CD4-positive, alpha-beta T cell treated with Interferon alpha-2 for 1 hour (primary cell): ENCODE results near the gene DARS1.

Experiments used
- DNase-seq, 2 donors: peaks; one replicate each; pipeline ENCODE4 v3.0.0-alpha.2; 2020 to 2022

Gene DARS1

DNA sequence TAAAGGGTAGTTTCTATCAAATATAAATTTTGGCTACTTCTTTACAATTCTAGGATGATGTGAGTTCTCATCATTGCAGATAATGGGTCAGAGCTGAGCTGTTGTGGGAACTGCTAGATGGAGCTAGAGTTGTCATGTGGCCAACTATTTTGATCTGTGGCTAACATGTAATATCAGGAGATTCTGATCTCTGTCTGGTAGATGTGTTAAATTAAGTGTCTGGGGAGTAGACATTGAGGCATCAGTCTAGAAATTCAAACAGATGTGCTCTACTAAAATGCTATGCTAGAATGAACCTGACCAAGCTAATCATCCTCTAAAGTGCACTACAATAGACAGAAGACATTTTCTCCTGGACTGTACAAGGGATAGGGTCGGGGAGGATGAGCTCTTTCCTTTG, 30.3 kb upstream of the DARS1 start:
- no peak for DNase-seq

GRCh38 chr2:136014411-136014810, 29.0 kb upstream of the DARS1 start:
- DNase-seq: no peak

DNA sequence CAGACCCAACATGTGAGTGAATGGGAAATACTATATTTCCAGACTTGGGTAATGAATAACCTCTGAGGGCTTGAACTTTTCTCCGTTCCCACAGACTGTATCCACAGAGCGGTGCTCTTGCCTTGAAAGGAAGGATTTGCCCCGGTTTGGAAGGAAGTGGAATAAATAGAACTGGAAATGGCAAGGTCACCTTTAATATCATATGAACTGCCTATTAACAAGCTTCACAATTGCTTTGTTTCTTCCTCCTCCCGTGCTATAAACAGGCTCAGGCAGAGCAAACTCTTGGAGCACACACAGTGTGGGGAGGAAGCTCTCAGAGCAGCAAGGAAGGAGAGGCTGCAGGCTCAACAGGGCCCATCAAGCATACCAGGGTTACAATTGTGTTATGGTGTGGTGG, 28.5 kb upstream of the DARS1 start:
- DNase-seq: no peak

DNA sequence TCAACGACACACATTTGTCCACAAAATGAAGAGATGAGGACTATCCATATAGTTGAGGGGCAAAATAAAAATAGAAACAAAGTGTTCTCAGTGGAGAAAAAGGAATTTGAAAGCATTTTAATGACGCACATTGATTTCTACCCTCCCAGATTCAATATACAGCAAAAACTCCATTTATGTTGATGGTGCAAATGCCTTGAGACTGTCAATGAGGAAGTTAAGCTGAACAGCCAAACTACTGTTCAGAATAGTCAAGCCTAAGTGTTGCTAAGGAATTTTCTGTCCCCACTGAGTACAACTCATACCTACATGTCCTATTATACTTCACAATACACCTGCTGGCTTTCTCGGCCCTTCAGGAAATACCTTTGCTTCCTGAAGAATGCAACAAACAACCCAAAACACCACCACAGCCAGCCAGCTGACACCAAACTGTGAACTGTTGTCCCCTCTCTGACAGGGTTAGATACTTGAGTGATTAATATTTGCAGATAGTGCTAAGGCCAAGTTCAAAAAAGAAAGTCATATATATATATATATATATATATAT, 27.8 kb upstream of the DARS1 start:
- no peak for DNase-seq

DNA sequence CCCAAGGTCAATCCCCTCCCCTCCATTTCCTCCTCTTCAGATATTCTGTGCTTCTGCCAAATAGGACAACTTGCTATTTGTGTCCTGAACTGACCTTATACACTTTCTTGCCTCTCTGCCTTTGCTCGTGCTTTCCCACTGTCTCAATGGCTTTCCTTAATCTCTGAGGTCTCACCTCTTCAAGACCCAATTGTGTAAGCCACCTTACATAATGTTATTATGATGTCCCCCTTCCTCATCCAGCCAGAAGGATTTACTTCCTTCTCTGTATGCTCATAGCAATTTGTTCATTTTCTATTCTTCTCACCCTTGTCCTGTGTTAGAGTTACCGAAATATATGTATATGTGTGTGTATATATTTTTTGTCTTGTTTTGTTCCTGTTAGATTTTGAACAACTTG, 26.9 kb upstream of the DARS1 start:
- DNase-seq: no peak

- DNase-seq: no peak
Measured at GRCh38 chr2:136010126-136010525, 24.7 kb upstream of the DARS1 start.

DNA sequence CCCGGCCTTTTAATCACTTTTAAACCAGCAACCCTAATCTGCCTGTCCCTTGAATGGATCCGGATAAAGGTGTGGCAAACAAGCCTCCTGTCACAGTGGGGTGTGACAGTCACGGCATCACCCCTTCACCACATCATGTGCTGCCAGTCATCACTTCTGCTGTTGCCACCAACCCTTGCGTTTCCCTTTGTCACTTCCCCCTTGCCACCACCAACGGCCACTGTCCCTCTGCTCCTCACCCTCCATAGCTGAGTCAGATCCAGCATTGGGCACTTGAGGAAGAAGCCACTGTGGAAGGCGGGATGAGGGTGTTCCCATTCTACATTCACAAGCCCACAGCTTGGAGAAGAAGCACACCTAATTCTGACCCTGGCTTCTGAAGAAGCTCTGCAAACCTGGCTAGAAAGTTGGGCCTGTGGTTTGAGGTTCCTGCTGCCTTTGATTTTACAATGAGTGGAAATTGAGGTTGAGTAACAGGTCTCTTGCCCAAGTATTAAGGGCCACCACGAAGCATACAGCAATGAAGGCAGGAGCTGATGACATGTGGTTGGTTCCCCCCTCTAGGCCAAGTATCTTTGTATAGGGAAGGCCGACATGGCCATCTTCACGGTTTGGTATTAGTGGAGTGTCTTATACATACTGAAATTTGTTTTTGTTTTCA, 22.9 kb upstream of the DARS1 start:
- DNase-seq: peak; percentile 77 to 82

GRCh38 chr2:136006658-136007057, 21.2 kb upstream of the DARS1 start:
- DNase-seq: no peak

DNA sequence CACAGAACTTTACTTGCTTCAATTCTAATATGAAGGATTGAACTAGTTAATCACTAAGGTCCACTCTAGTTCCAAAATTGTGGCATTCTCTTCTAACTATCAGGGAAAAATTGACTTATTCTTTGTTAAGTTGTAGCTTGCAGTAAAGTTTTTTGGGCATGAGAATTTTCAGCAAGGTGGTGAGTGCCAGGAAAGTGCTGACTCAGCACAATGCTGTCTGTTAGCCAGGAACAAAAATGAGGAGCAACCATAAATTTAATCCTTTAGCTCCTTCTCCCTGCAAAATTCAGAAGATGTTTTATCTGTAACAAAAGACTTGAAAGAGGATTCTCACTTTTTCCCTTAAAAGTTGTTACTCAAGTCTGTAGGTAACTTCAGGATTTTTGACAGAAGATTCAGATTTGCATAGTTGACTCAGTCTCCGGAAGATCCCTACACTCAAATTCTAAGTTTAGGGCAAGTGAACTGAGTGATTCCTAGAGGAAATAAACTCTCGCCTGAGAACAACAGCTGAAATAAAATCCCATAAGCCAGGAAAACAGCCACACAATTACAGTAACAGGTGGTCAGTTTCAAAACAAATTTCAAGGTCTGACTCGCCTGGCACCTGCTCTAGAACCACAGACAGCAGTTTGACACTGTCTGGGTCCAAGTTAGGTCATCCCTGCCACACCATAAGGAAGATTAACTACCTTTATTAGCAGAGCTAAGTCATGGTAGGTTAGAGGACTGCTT, 20.2 kb upstream of the DARS1 start:
- DNase-seq: no peak

DNA sequence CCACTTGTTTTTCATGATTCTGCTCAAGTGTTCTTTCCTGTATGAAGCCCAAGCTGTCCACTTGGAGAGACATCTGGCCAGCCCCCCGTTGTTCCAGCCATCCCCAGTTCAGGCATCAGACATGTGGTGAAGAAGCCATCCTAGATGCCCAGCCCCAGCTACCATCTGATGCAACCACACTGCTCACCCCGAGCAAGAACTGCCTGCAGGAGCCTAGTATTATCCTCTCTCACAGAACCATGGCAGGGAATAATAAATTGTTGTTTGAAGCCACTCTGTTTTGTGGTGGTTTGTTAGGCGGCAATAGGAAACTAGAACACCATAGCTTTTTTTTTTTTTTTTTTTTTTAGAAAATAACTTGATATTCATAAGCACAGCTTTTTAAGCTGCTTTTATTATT, 19.5 kb upstream of the DARS1 start:
- DNase-seq: no peak

DNA sequence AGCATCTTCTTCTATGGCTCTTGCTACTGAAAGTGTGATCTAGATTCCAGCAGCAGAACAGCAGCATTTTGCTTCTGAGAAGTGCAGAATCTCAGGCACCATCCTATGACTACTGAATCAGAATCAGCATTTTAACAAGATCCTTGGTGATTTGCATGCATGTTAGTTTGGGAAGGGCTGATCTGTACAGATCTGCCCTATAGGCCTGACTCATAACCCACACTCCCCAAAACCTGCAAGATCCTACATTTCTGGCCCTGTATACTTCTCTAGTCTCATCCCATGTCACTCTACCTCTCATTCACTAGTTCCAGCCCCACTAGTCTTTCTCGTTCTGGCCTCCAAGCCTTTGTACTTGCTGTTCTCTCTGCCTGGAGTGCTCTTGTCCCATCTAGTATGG, 15.7 kb upstream of the DARS1 start:
- DNase-seq: no peak

DNA sequence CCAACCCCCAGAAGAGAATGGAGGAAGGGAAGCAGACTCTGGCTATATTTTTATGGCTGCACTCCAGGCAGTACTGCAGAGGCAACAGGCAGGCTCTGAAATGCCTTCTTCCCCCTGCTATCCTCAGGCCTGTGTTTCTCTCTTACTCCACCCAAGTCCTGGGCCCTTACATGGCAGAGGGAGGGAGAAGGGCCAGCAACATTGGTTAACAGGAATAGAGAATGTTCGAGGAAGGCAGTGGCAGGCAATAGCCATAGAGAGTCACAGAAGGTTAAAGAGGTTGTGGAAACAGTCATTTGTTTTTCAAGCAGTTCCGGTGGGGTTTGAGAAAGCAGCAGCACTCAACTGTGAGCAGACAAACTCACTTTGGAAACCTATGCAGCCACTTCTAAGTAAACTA, 15.1 kb upstream of the DARS1 start:
- DNase-seq: no peak

GRCh38 chr2:135999899-136000298, 14.5 kb upstream of the DARS1 start:
- DNase-seq: no peak

- DNase-seq: no peak
Measured at GRCh38 chr2:135998879-135999278, 13.5 kb upstream of the DARS1 start.

DNA sequence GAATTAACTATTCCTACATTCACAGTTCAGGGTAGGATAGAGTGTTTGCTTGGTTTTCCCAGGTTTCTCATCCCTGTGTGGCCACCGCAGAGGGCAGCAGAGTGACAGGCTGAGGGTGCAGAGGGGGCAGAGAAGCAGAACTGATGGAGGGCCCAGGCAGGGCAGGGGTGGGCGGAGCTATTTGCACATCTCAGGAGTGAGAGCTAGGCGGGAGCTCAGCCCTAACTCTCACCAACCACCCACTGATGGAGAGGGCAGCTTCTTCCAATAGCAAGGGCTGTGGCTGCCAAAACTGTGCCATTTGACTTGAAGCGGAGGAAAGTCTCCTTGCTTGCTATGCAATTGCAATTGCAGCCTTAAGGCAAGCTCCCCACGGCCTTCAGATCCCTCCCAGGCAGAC, 12.0 kb upstream of the DARS1 start:
- peak in 1 of 2 donors; percentile 62 for DNase-seq

- DNase-seq: no peak
Measured at GRCh38 chr2:135996304-135996703, 10.9 kb upstream of the DARS1 start.

DNA sequence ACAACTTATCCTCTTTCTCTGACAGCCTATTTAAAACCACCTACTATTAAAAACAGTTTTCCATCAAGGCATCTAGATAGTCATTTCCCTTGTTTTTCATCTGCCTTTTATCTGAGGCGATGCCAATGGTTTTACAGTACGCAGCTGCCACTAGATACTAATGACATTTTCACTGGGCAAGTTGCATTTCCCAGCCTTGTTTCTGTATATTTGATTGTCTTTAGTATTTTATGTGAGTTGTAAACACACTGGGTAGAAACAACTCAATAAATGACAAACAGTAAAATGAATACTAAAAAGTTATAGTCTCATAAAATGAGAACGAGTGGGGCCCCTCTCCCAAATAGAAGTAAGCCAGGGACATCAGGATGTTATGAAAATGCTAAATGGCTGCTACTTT, 8.9 kb upstream of the DARS1 start:
- no peak for DNase-seq

GRCh38 chr2:135993421-135993820, 8.0 kb upstream of the DARS1 start:
- DNase-seq: no peak

DNA sequence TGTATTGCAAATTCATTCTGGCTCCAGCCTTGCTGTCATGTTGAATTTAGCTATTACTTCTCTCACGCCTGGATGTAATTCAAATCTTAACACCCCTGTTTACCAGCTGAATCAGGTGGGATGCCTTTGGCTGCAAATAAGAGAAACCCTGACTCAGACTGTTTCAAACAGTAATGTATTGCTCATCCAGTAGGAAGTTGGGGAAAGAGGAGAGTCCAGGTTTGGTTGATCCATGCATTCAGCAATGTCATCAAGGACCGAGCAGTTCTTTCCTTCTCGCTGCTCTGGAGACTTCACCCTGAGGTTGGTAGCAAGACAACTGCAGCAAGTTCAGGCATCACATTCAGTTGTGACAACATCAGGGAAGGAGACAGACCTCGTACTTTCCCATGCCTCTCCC, 6.4 kb upstream of the DARS1 start:
- DNase-seq: no peak

DNA sequence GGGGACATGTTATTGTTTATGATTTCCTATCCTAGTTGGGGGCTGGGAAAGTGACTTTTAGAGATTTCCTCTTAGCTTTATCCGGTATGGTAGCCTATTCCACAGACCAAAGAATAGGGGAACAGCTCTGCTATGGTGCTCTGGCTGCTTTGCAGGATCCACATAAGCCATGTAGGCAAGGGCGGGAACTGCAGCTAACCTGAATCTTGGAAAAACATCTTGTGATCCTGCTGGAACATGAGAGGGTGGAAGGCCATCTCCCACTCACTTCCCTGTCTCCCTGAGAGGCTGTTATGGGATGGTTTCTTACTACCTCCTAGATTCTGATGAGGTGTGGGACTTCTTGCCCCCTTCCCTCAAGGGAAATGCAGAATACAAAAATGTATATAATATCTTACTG, 2.0 kb upstream of the DARS1 start:
- DNase-seq: no peak

GRCh38 chr2:135986507-135986906, 1.1 kb upstream of the DARS1 start:
- DNase-seq: no peak

GRCh38 chr2:135985826-135986393, 484 bp upstream of the DARS1 start:
- no peak for DNase-seq

DNA sequence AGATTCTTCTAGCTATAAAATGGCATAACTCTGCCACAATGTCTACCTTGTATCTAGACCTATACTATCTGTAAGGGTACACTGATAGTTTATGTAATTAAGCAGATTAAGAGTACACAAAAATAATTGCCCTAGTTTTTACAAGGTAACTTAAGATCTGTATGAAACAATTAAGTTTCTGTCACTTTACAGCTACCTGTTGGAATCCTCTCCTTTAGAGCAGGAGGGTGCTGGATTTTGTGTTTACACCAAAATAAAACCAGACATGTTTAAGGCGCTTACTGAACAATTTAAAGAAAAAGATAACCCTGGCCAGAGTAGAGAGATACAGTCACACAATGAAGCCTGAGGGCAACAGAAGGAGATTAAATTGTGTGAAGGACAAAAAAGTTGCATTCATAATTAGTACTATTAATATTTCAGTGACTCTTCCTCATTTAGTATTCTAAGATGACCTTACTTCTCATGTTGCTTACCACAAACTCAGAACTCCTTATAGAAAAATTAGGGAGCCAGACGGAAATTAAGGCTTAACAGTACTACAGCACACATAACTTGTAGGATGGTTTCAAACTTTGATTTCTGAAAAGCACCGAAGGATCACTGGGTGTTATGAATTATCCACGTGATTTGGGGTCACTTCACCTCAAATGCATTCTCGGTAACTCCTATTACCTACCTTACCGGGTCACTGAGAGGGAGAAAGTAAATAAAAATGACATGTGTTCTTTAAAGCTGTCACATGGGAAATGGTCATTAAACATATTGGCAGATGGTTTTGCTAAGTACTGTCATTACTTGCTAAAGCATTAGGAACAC, 1.0 kb downstream of the DARS1 start:
- DNase-seq: no peak
